ENCODE measurements around the gene FSHR. TPM values are rescaled to one million over a fixed set of nuclear protein-coding genes. Genes with fewer than 3 reads are reported as not detected.

FSHR gene
- total RNA-seq, 4 donors from 2014 or later, result not detected

DNA sequence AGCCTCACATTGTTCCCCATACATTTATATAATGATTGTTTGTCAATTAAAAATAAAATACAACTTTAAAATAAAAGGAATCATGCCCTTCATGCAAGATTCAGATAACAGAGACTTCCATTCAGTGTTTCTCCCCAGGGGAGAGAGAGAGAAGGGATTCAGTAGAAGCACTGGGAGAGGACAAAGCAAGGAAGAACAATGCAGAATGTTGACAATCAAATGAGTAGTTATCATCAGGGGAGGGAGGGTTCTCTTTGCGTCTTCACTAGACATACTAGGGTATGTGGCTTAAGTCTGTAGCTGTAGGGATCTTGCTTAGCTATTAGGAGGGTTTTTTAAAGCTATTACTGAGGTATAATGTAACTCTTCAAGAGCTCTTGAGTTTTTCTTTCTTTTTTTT lies 30.7 kb downstream of the FSHR start:
- DNase-seq, result no peak
- in situ Hi-C loops (cut with MboI; ENCODE audit: low sequenced_read_pairs in 4 of 4) (no loop called here), intact Hi-C loops (cut with DNase I; ENCODE audit: low total_unique reads) (no loop called here)
- no peaks in the 10 kb centered on the region for H3K4me1 ChIP-seq
- no peak for ATAC-seq
- no peak overlapping the region for H3K4me3 ChIP-seq
- H3K27ac ChIP-seq, result no peak overlapping the region
- no peaks in the 10 kb centered on the region for H3K27me3 ChIP-seq
- no peaks in the 10 kb centered on the region for H3K36me3 ChIP-seq
- TF ChIP-seq, protein P1, sequence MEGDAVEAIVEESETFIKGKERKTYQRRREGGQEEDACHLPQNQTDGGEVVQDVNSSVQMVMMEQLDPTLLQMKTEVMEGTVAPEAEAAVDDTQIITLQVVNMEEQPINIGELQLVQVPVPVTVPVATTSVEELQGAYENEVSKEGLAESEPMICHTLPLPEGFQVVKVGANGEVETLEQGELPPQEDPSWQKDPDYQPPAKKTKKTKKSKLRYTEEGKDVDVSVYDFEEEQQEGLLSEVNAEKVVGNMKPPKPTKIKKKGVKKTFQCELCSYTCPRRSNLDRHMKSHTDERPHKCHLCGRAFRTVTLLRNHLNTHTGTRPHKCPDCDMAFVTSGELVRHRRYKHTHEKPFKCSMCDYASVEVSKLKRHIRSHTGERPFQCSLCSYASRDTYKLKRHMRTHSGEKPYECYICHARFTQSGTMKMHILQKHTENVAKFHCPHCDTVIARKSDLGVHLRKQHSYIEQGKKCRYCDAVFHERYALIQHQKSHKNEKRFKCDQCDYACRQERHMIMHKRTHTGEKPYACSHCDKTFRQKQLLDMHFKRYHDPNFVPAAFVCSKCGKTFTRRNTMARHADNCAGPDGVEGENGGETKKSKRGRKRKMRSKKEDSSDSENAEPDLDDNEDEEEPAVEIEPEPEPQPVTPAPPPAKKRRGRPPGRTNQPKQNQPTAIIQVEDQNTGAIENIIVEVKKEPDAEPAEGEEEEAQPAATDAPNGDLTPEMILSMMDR (IDR thresholded peaks at IDR 0.05 in 4 of 5, conservative IDR thresholded peaks at IDR 0.05 in 1 of 5), result no peak
- no peak for TF ChIP-seq POLR2A (IDR thresholded peaks at IDR 0.05)
- no peaks in the 10 kb centered on the region for H3K9me3 ChIP-seq

DNA sequence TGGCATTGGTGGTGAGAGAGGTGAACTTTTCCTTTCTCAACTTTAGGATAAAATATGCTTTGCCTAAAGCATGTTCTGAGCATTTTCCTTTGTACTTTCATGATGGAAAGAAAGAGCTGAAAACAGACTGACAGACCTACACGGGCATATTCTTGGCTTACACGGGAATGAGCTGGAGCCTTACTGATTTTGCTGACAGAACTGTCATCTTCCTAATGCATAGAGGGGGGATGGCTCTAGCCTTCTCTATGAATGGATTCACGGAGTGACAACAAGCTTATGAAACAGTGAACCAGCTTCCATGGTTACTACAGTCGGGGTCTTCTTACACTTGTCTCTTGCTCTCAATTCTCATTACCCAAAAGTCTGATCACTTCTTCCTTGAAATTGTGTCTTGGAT lies 32.2 kb downstream of the FSHR start:
- no peak for DNase-seq
- ATAC-seq, result no peak
- intact Hi-C loops (cut with DNase I; ENCODE audit: low total_unique reads), result no loop called here
- H3K36me3 ChIP-seq, result no peaks in the 10 kb centered on the region
- no peak overlapping the region for H3K27ac ChIP-seq
- no peaks in the 10 kb centered on the region for H3K9me3 ChIP-seq
- no peaks in the 10 kb centered on the region for H3K27me3 ChIP-seq
- H3K4me1 ChIP-seq, result no peaks in the 10 kb centered on the region
- TF ChIP-seq, protein P1 (IDR thresholded peaks at IDR 0.05 in 4 of 5, conservative IDR thresholded peaks at IDR 0.05 in 1 of 5), result no peak
- TF ChIP-seq POLR2A (IDR thresholded peaks at IDR 0.05), result no peak
- in situ Hi-C loops (cut with MboI; ENCODE audit: low sequenced_read_pairs in 4 of 4), result no loop called here
- no peak overlapping the region for H3K4me3 ChIP-seq

DNA sequence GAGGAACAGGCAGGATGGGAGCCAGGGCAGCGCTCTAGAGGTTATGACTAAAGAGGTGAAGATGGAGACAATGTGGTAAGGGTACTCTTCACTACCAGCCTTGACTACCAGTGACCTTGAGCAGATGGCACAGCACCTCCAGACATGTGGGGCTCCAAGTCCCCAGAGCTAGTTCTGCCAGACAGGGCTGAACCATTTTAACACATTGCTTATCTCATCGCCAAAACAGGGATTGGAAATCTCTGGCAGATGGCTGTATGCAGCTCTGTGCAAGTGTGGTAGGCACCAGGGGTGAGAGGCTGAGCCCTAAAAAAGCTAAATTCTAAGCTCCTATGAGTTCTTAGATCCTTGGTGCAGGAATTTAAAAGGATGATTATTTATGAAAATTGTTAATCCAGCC lies 41.3 kb downstream of the FSHR start:
- intact Hi-C loops (cut with DNase I; ENCODE audit: low total_unique reads), result no loop called here
- no peaks in the 10 kb centered on the region for H3K36me3 ChIP-seq
- H3K27me3 ChIP-seq, result no peaks in the 10 kb centered on the region
- H3K9me3 ChIP-seq, result no peaks in the 10 kb centered on the region
- H3K4me1 ChIP-seq, result no peaks in the 10 kb centered on the region
- in situ Hi-C loops (cut with MboI; ENCODE audit: low sequenced_read_pairs in 4 of 4), result no loop called here
- H3K4me3 ChIP-seq, result no peak overlapping the region
- ATAC-seq (no peak), DNase-seq (no peak)
- H3K27ac ChIP-seq, result no peak overlapping the region
- TF ChIP-seq, protein P1 (IDR thresholded peaks at IDR 0.05 in 4 of 5, conservative IDR thresholded peaks at IDR 0.05 in 1 of 5), result no peak
- TF ChIP-seq POLR2A (IDR thresholded peaks at IDR 0.05), result no peak

DNA sequence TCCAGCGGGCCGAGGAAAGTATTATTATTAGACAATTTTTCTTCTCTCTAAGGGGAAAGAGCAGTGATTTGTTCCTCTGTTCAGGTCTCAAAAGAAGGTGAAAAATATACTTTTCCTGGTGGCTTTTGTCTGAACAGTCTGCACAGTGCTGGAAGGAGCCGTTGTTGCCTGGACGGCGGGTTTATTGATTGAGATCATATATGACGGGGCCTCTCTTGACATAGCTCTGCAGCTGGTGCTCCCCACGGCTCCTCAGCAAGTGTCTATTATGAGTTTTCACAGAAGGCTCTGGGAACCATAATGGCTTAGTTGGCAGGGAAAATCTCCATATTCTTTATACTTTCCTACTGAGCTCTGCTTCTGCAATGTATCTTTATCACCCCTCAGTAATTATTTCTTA lies 42.9 kb downstream of the FSHR start:
- H3K4me1 ChIP-seq, result no peaks in the 10 kb centered on the region
- no peak for TF ChIP-seq POLR2A (IDR thresholded peaks at IDR 0.05)
- no peaks in the 10 kb centered on the region for H3K36me3 ChIP-seq

DNA sequence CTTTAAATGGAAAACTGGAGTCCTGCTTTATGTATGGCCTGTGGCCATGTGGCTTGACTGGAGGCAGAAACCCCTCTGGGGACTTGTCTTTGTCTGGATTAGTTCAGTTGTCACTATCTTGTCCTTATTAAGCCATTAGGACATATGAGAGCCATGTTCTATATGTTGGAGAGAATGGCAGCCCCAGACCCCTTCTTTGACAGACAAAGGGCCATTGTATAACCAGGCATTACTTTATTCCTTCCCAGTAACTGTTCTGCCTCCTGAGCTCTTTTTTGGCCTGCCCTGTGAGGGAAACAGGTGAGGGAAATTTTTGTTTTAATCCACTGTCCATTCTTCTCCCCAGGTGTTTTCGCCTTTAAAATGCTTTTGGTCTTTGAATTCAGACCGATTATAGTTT lies 43.3 kb downstream of the FSHR start:
- TF ChIP-seq, protein P1 (IDR thresholded peaks at IDR 0.05 in 4 of 5, conservative IDR thresholded peaks at IDR 0.05 in 1 of 5), result no peak
- TF ChIP-seq POLR2A (IDR thresholded peaks at IDR 0.05), result no peak
- no peaks in the 10 kb centered on the region for H3K27me3 ChIP-seq
- DNase-seq (no peak), ATAC-seq (no peak)
- no peaks in the 10 kb centered on the region for H3K36me3 ChIP-seq
- H3K9me3 ChIP-seq, result no peaks in the 10 kb centered on the region
- H3K4me3 ChIP-seq, result no peak overlapping the region
- no peak overlapping the region for H3K27ac ChIP-seq
- in situ Hi-C loops (cut with MboI; ENCODE audit: low sequenced_read_pairs in 4 of 4), result no loop called here
- intact Hi-C loops (cut with DNase I; ENCODE audit: low total_unique reads), result no loop called here
- no peaks in the 10 kb centered on the region for H3K4me1 ChIP-seq

More for the DNA sequence above, 42.9 kb downstream of the FSHR start:
- Histone ChIP-seq H3K9me3 (no peaks in the 10 kb centered on the region), H3K27me3 (no peaks in the 10 kb centered on the region), H3K27ac (no peak overlapping the region), H3K4me3 (no peak overlapping the region)
- DNase-seq (no peak), ATAC-seq (no peak)
- in situ Hi-C loops (cut with MboI; ENCODE audit: low sequenced_read_pairs in 4 of 4), result no loop called here
- intact Hi-C loops (cut with DNase I; ENCODE audit: low total_unique reads), result no loop called here

All from gastrocnemius medialis (tissue), 4 donors.